ENCODE measurements around the gene MEGF11.

Gene MEGF11

GRCh38 chr15:66017000-66017399, 236.6 kb downstream of the MEGF11 start:
- TF ChIP-seq, protein P1, sequence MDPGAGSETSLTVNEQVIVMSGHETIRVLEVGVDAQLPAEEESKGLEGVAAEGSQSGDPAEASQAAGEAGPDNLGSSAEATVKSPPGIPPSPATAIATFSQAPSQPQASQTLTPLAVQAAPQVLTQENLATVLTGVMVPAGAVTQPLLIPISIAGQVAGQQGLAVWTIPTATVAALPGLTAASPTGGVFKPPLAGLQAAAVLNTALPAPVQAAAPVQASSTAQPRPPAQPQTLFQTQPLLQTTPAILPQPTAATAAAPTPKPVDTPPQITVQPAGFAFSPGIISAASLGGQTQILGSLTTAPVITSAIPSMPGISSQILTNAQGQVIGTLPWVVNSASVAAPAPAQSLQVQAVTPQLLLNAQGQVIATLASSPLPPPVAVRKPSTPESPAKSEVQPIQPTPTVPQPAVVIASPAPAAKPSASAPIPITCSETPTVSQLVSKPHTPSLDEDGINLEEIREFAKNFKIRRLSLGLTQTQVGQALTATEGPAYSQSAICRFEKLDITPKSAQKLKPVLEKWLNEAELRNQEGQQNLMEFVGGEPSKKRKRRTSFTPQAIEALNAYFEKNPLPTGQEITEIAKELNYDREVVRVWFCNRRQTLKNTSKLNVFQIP (CRISPR knock-in tag; IDR thresholded peaks at IDR 0.05; ENCODE audit: borderline replicate concordance, low read depth): no peak
- TF ChIP-seq ZNF70 (CRISPR knock-in tag; IDR thresholded peaks at IDR 0.05): no peak
- no peak for TF ChIP-seq TCF4 (CRISPR knock-in tag; IDR thresholded peaks at IDR 0.05; ENCODE audit: borderline replicate concordance)
- no peak for TF ChIP-seq CSDC2 (CRISPR knock-in tag; IDR thresholded peaks at IDR 0.05)
- TF ChIP-seq ZFP3 (CRISPR knock-in tag; IDR thresholded peaks at IDR 0.05): no peak
- TF ChIP-seq ZC3H10 (CRISPR knock-in tag; IDR thresholded peaks at IDR 0.05): no peak
- TF ChIP-seq, protein P2, sequence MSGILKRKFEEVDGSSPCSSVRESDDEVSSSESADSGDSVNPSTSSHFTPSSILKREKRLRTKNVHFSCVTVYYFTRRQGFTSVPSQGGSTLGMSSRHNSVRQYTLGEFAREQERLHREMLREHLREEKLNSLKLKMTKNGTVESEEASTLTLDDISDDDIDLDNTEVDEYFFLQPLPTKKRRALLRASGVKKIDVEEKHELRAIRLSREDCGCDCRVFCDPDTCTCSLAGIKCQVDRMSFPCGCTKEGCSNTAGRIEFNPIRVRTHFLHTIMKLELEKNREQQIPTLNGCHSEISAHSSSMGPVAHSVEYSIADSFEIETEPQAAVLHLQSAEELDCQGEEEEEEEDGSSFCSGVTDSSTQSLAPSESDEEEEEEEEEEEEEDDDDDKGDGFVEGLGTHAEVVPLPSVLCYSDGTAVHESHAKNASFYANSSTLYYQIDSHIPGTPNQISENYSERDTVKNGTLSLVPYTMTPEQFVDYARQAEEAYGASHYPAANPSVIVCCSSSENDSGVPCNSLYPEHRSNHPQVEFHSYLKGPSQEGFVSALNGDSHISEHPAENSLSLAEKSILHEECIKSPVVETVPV (CRISPR knock-in tag; IDR thresholded peaks at IDR 0.05): no peak
- no peak for TF ChIP-seq GLIS3 (CRISPR knock-in tag; IDR thresholded peaks at IDR 0.05)
- no peak for TF ChIP-seq ISL1 (CRISPR knock-in tag; IDR thresholded peaks at IDR 0.05)
- TF ChIP-seq, protein P3, sequence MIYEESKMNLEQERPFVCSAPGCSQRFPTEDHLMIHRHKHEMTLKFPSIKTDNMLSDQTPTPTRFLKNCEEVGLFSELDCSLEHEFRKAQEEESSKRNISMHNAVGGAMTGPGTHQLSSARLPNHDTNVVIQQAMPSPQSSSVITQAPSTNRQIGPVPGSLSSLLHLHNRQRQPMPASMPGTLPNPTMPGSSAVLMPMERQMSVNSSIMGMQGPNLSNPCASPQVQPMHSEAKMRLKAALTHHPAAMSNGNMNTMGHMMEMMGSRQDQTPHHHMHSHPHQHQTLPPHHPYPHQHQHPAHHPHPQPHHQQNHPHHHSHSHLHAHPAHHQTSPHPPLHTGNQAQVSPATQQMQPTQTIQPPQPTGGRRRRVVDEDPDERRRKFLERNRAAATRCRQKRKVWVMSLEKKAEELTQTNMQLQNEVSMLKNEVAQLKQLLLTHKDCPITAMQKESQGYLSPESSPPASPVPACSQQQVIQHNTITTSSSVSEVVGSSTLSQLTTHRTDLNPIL (CRISPR knock-in tag; IDR thresholded peaks at IDR 0.05; ENCODE audit: low read depth): no peak
- no peak for TF ChIP-seq TSHZ2 (CRISPR knock-in tag; IDR thresholded peaks at IDR 0.05)
- no peak for TF ChIP-seq ARNTL (CRISPR knock-in tag; IDR thresholded peaks at IDR 0.05; ENCODE audit: borderline replicate concordance, low read depth)
- no peak for TF ChIP-seq ESRRG (CRISPR knock-in tag; IDR thresholded peaks at IDR 0.05)
- no peak for TF ChIP-seq ZNF8 (CRISPR knock-in tag; IDR thresholded peaks at IDR 0.05)
- no peak for TF ChIP-seq RARB (CRISPR knock-in tag; IDR thresholded peaks at IDR 0.05)
- no peak for TF ChIP-seq PPARA (CRISPR knock-in tag; IDR thresholded peaks at IDR 0.05; ENCODE audit: borderline replicate concordance)
- ATAC-seq: no peak

DNA sequence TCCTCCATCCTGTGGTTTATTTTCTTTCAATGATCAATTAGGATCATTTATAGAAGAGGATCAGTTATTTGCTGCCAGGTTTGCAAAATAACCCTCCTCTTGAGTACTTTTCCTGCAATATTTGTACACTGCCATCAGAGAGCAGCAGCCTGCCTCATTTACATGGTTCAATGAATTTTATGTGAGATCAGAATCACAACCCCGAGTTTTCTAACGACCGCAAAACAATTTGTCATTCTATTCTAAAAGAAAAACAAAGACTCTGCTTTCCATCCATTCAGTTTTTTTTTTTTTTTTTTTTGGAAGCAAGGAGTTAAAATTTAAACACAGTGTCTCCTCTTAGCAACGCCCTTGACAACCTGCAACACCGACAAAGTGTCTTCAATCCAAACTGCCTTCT, 237.4 kb downstream of the MEGF11 start:
- ATAC-seq: no peak
- TF ChIP-seq PPARA (CRISPR knock-in tag; IDR thresholded peaks at IDR 0.05; ENCODE audit: borderline replicate concordance) (no peak), BACH2 (CRISPR knock-in tag; IDR thresholded peaks at IDR 0.05; ENCODE audit: borderline replicate concordance) (no peak), SNAI2 (CRISPR knock-in tag; IDR thresholded peaks at IDR 0.05) (no peak), CSDC2 (CRISPR knock-in tag; IDR thresholded peaks at IDR 0.05) (no peak), RARB (CRISPR knock-in tag; IDR thresholded peaks at IDR 0.05) (no peak), TCF4 (CRISPR knock-in tag; IDR thresholded peaks at IDR 0.05; ENCODE audit: borderline replicate concordance) (no peak), ZNF565 (CRISPR knock-in tag; conservative IDR thresholded peaks at IDR 0.05; ENCODE audit: low read depth) (no peak), ZNF8 (CRISPR knock-in tag; IDR thresholded peaks at IDR 0.05) (no peak), ZFP3 (CRISPR knock-in tag; IDR thresholded peaks at IDR 0.05) (no peak), TSHZ2 (CRISPR knock-in tag; IDR thresholded peaks at IDR 0.05) (no peak), ARNTL (CRISPR knock-in tag; IDR thresholded peaks at IDR 0.05; ENCODE audit: borderline replicate concordance, low read depth) (no peak), TOX (CRISPR knock-in tag; IDR thresholded peaks at IDR 0.05; ENCODE audit: borderline replicate concordance) (no peak), ESRRG (CRISPR knock-in tag; IDR thresholded peaks at IDR 0.05) (no peak), ISL1 (CRISPR knock-in tag; IDR thresholded peaks at IDR 0.05) (no peak)
- TF ChIP-seq, protein P2 (CRISPR knock-in tag; IDR thresholded peaks at IDR 0.05): no peak
- TF ChIP-seq, protein P1 (CRISPR knock-in tag; IDR thresholded peaks at IDR 0.05; ENCODE audit: borderline replicate concordance, low read depth): no peak
- TF ChIP-seq, protein P3 (CRISPR knock-in tag; IDR thresholded peaks at IDR 0.05; ENCODE audit: low read depth): no peak
